Activated naive CD8-positive, alpha-beta T cell (primary cell): ENCODE measurements around the gene USP37.

ENCODE experiments used
- H3K27ac Mint-ChIP-seq: one replicate; pipeline ENCODE4 v1.8.0; 2021; ENCODE audit warnings: mixed read lengths
- H3K27me3 Mint-ChIP-seq: one replicate; pipeline ENCODE4 v1.8.0; 2021; ENCODE audit warnings: mixed read lengths
- H3K36me3 Mint-ChIP-seq: one replicate; pipeline ENCODE4 v1.8.0; 2021; ENCODE audit warnings: mixed read lengths
- H3K4me1 Mint-ChIP-seq: one replicate; pipeline ENCODE4 v1.8.0; 2021; ENCODE audit warnings: low read depth, mixed read lengths
- H3K4me3 Mint-ChIP-seq: one replicate; pipeline ENCODE4 v1.8.0; 2021; ENCODE audit warnings: mild to moderate bottlenecking, mixed read lengths
- H3K9me3 Mint-ChIP-seq: one replicate; pipeline ENCODE4 v1.8.0; 2021; ENCODE audit warnings: low read depth, mixed read lengths

The USP37 gene

GRCh38 chr2:218418717-218419458 is 149.3 kb downstream of the USP37 start, which contains the start of gene VIL1:
Gene VIL1, plus strand, starts transcription at chr2:218419123. Its CDS starts 4,656 bp downstream, at chr2:218423779.
- no peaks in the 10 kb centered on the region for H3K27me3 Mint-ChIP-seq
- H3K4me3 Mint-ChIP-seq, result no peak within 1 kb of the TSS
- no peaks in the 10 kb centered on the region for H3K4me1 Mint-ChIP-seq
- no peaks in the 10 kb centered on the region for H3K9me3 Mint-ChIP-seq
- H3K27ac Mint-ChIP-seq, result no peak within 1 kb of the TSS
- H3K36me3 Mint-ChIP-seq, result no peaks in the 10 kb centered on the region

- Mint-ChIP-seq H3K4me1 (no peaks in the 10 kb centered on the region), H3K4me3 (no peak overlapping the region), H3K36me3 (no peaks in the 10 kb centered on the region), H3K9me3 (no peaks in the 10 kb centered on the region), H3K27ac (no peak overlapping the region), H3K27me3 (no peaks in the 10 kb centered on the region)
Observed at GRCh38 chr2:218418321-218418716, 149.8 kb downstream of the USP37 start.

GRCh38 chr2:218407717-218408116 is 160.4 kb downstream of the USP37 start:
- H3K27me3 Mint-ChIP-seq, result no peaks in the 10 kb centered on the region
- no peak overlapping the region for H3K4me3 Mint-ChIP-seq
- H3K36me3 Mint-ChIP-seq, result no peaks in the 10 kb centered on the region
- no peak overlapping the region for H3K27ac Mint-ChIP-seq
- peaks cover 34% of the 10 kb centered on the region for H3K4me1 Mint-ChIP-seq
- H3K9me3 Mint-ChIP-seq, result no peaks in the 10 kb centered on the region

- H3K9me3 Mint-ChIP-seq, result no peaks in the 10 kb centered on the region
- H3K4me3 Mint-ChIP-seq, result peak overlapping the region; percentile 89
- H3K27me3 Mint-ChIP-seq, result no peaks in the 10 kb centered on the region
- no peaks in the 10 kb centered on the region for H3K36me3 Mint-ChIP-seq
- H3K4me1 Mint-ChIP-seq, result peaks cover 37% of the 10 kb centered on the region
- H3K27ac Mint-ChIP-seq, result peak overlapping the region; percentile 83
Observed at GRCh38 chr2:218406949-218407618, 161.1 kb downstream of the USP37 start.

- H3K4me1 Mint-ChIP-seq, result peaks cover 41% of the 10 kb centered on the region
- no peaks in the 10 kb centered on the region for H3K9me3 Mint-ChIP-seq
Observed at GRCh38 chr2:218406209-218406948, 161.8 kb downstream of the USP37 start.

GRCh38 chr2:218405746-218406208 is 162.4 kb downstream of the USP37 start:
- Mint-ChIP-seq H3K9me3 (no peaks in the 10 kb centered on the region), H3K27ac (peak overlapping the region; percentile 72), H3K4me1 (peaks cover 44% of the 10 kb centered on the region), H3K4me3 (peak overlapping the region; percentile 83), H3K36me3 (no peaks in the 10 kb centered on the region), H3K27me3 (no peaks in the 10 kb centered on the region)

More at GRCh38 chr2:218406209-218406948, 161.8 kb downstream of the USP37 start:
- Mint-ChIP-seq H3K36me3 (no peaks in the 10 kb centered on the region), H3K27ac (peak overlapping the region; percentile 83), H3K27me3 (no peaks in the 10 kb centered on the region), H3K4me3 (peak overlapping the region; percentile 89)

GRCh38 chr2:218405086-218405745 is 162.9 kb downstream of the USP37 start:
- H3K36me3 Mint-ChIP-seq, result no peaks in the 10 kb centered on the region
- no peaks in the 10 kb centered on the region for H3K27me3 Mint-ChIP-seq
- peak overlapping the region; percentile 83 for H3K4me3 Mint-ChIP-seq
- peak overlapping the region; percentile 61 for H3K27ac Mint-ChIP-seq
- H3K9me3 Mint-ChIP-seq, result no peaks in the 10 kb centered on the region
- H3K4me1 Mint-ChIP-seq, result peaks cover 44% of the 10 kb centered on the region

- Mint-ChIP-seq H3K36me3 (no peaks in the 10 kb centered on the region), H3K4me3 (no peak overlapping the region), H3K9me3 (no peaks in the 10 kb centered on the region), H3K27me3 (no peaks in the 10 kb centered on the region), H3K4me1 (peaks cover 44% of the 10 kb centered on the region), H3K27ac (no peak overlapping the region)
Observed at GRCh38 chr2:218404351-218405085, 163.6 kb downstream of the USP37 start.

- Mint-ChIP-seq H3K4me3 (peak overlapping the region; percentile 4), H3K36me3 (no peaks in the 10 kb centered on the region), H3K4me1 (peaks cover 44% of the 10 kb centered on the region), H3K27me3 (no peaks in the 10 kb centered on the region), H3K9me3 (no peaks in the 10 kb centered on the region), H3K27ac (peak overlapping the region; percentile 6)
Observed at GRCh38 chr2:218403810-218404209, 164.3 kb downstream of the USP37 start.

- H3K9me3 Mint-ChIP-seq, result no peaks in the 10 kb centered on the region
- no peaks in the 10 kb centered on the region for H3K27me3 Mint-ChIP-seq
- H3K36me3 Mint-ChIP-seq, result no peaks in the 10 kb centered on the region
- no peak overlapping the region for H3K4me3 Mint-ChIP-seq
- no peak overlapping the region for H3K27ac Mint-ChIP-seq
- peaks cover 42% of the 10 kb centered on the region for H3K4me1 Mint-ChIP-seq
Observed at GRCh38 chr2:218402911-218403411, 165.2 kb downstream of the USP37 start.

GRCh38 chr2:218402491-218402901 is 165.7 kb downstream of the USP37 start:
- Mint-ChIP-seq H3K36me3 (no peaks in the 10 kb centered on the region), H3K9me3 (no peaks in the 10 kb centered on the region), H3K27me3 (no peaks in the 10 kb centered on the region), H3K4me3 (no peak overlapping the region), H3K27ac (no peak overlapping the region), H3K4me1 (peaks cover 42% of the 10 kb centered on the region)

- no peak overlapping the region for H3K27ac Mint-ChIP-seq
- H3K27me3 Mint-ChIP-seq, result no peaks in the 10 kb centered on the region
- peaks cover 43% of the 10 kb centered on the region for H3K4me1 Mint-ChIP-seq
- no peaks in the 10 kb centered on the region for H3K9me3 Mint-ChIP-seq
- peak overlapping the region; percentile 88 for H3K4me3 Mint-ChIP-seq
- no peaks in the 10 kb centered on the region for H3K36me3 Mint-ChIP-seq
Observed at GRCh38 chr2:218401890-218402289, 166.3 kb downstream of the USP37 start.

- Mint-ChIP-seq H3K27ac (no peak overlapping the region), H3K4me1 (peaks cover 47% of the 10 kb centered on the region), H3K9me3 (no peaks in the 10 kb centered on the region), H3K4me3 (peak overlapping the region; percentile 88), H3K27me3 (no peaks in the 10 kb centered on the region), H3K36me3 (no peaks in the 10 kb centered on the region)
Observed at GRCh38 chr2:218400930-218401881, 166.9 kb downstream of the USP37 start.
